HEK293 (cell line): Measurements from ENCODE around the gene GTSF1L.

ENCODE experiments used
- EGR2 ChIP-seq: fragments of 450-650 bp; formaldehyde crosslinking; IDR thresholded peaks from 2 replicates; pipeline ENCODE4 v1.5.1; 2016; ENCODE audit warnings: low read depth, missing biosample characterization, missing genetic modification characterization
- SP3 ChIP-seq: fragments of 450-650 bp; formaldehyde crosslinking; IDR thresholded peaks from 2 replicates; pipeline ENCODE4 v1.5.1; 2016; ENCODE audit warnings: missing biosample characterization, missing genetic modification characterization
- YY1 ChIP-seq: fragments of 450-650 bp; formaldehyde crosslinking; IDR thresholded peaks from 2 replicates; pipeline ENCODE4 v1.5.1; 2018; ENCODE audit warnings: missing biosample characterization, missing genetic modification characterization
- ZNF211 ChIP-seq: fragments of 450-650 bp; formaldehyde crosslinking; IDR thresholded peaks from 2 replicates; pipeline ENCODE4 v1.5.1; 2016; ENCODE audit warnings: low read depth, missing biosample characterization, missing genetic modification characterization
- ZNF221 ChIP-seq: fragments of 450-650 bp; formaldehyde crosslinking; IDR thresholded peaks from 2 replicates; pipeline ENCODE4 v1.5.1; 2017; ENCODE audit warnings: missing biosample characterization, missing genetic modification characterization, borderline replicate concordance
- ZNF274 ChIP-seq, 2 experiments: fragments of 200-500 bp in 1 of 2; fragments of 450-650 bp in 1 of 2; sonication (Bioruptor generic) in 1 of 2; formaldehyde crosslinking in 1 of 2; IDR thresholded peaks; 2 replicates each; pipeline versions ENCODE4 v1.5.1 to v1.6.1; 2014 to 2016; ENCODE audit warnings: borderline replicate concordance in 1 of 2, inconsistent platforms in 1 of 2, low read length in 1 of 2, missing biosample characterization in 1 of 2, missing genetic modification characterization in 1 of 2
- ZNF302 ChIP-seq: fragments of 450-650 bp; formaldehyde crosslinking; IDR thresholded peaks from 2 replicates; pipeline ENCODE4 v1.5.1; 2016; ENCODE audit warnings: missing biosample characterization, missing genetic modification characterization, low read depth
- ZNF510 ChIP-seq: fragments of 450-650 bp; formaldehyde crosslinking; IDR thresholded peaks from 2 replicates; pipeline ENCODE4 v1.5.1; 2018; ENCODE audit warnings: mild to moderate bottlenecking, missing genetic modification characterization, missing biosample characterization; ENCODE audit not compliant: insufficient replicate concordance
- ZNF558 ChIP-seq: fragments of 450-650 bp; formaldehyde crosslinking; IDR thresholded peaks from 2 replicates; pipeline ENCODE4 v1.5.1; 2016; ENCODE audit warnings: missing biosample characterization, missing genetic modification characterization
- ZNF777 ChIP-seq: fragments of 450-650 bp; formaldehyde crosslinking; IDR thresholded peaks from 2 replicates; pipeline ENCODE4 v1.5.1; 2017; ENCODE audit warnings: missing biosample characterization, missing genetic modification characterization, borderline replicate concordance
- TF ChIP-seq, protein P1 (sequence below): fragments of 450-650 bp; formaldehyde crosslinking; IDR thresholded peaks from 2 replicates; pipeline ENCODE4 v1.5.1; 2016; ENCODE audit warnings: missing biosample characterization, missing genetic modification characterization
- TF ChIP-seq, protein P2 (sequence below): fragments of 450-650 bp; formaldehyde crosslinking; IDR thresholded peaks from 2 replicates; pipeline ENCODE4 v1.5.1; 2017; ENCODE audit warnings: missing biosample characterization, missing genetic modification characterization
- TF ChIP-seq, protein P3 (sequence below): fragments of 450-650 bp; formaldehyde crosslinking; conservative IDR thresholded peaks from 2 replicates; pipeline ENCODE4 v1.5.1; 2016; ENCODE audit warnings: low read depth, missing biosample characterization, missing genetic modification characterization

DNA sequence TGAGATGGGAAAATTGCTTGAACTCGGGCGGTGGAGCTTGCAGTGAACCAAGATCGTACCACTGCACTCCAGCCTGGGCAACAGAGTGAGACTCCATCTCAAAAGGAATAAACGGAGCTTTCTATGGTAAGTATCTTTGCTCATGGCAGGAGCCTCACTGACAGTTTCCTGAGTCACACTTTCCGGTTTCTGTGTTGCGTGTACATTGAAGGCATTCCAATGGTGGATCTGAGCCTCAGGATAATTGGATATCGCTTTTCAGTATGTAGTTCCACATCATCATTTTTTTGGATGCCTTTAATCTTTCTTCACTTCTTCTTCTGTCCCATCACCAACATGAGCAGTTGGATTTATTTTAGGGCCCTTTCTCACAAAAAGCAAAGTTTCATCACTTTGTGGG lies 28.6 kb upstream of the GTSF1L start:
- TF ChIP-seq ZNF302 (tag by site-specific recombination) (no peak), ZNF510 (tag by site-specific recombination) (no peak), SP3 (no peak), EGR2 (no peak), ZNF221 (tag by site-specific recombination) (no peak), YY1 (no peak), ZNF777 (tag by site-specific recombination) (no peak), ZNF211 (tag by site-specific recombination) (no peak), ZNF558 (tag by site-specific recombination) (no peak), ZNF274 (IDR thresholded peaks at IDR 0.05; ENCODE audit: low read length) (no peak), ZNF274 (tag by site-specific recombination; IDR thresholded peaks at IDR 0.05; ENCODE audit: borderline replicate concordance) (no peak)
- TF ChIP-seq, protein P1, sequence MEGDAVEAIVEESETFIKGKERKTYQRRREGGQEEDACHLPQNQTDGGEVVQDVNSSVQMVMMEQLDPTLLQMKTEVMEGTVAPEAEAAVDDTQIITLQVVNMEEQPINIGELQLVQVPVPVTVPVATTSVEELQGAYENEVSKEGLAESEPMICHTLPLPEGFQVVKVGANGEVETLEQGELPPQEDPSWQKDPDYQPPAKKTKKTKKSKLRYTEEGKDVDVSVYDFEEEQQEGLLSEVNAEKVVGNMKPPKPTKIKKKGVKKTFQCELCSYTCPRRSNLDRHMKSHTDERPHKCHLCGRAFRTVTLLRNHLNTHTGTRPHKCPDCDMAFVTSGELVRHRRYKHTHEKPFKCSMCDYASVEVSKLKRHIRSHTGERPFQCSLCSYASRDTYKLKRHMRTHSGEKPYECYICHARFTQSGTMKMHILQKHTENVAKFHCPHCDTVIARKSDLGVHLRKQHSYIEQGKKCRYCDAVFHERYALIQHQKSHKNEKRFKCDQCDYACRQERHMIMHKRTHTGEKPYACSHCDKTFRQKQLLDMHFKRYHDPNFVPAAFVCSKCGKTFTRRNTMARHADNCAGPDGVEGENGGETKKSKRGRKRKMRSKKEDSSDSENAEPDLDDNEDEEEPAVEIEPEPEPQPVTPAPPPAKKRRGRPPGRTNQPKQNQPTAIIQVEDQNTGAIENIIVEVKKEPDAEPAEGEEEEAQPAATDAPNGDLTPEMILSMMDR (tag by site-specific recombination) = no peak
- TF ChIP-seq, protein P2, sequence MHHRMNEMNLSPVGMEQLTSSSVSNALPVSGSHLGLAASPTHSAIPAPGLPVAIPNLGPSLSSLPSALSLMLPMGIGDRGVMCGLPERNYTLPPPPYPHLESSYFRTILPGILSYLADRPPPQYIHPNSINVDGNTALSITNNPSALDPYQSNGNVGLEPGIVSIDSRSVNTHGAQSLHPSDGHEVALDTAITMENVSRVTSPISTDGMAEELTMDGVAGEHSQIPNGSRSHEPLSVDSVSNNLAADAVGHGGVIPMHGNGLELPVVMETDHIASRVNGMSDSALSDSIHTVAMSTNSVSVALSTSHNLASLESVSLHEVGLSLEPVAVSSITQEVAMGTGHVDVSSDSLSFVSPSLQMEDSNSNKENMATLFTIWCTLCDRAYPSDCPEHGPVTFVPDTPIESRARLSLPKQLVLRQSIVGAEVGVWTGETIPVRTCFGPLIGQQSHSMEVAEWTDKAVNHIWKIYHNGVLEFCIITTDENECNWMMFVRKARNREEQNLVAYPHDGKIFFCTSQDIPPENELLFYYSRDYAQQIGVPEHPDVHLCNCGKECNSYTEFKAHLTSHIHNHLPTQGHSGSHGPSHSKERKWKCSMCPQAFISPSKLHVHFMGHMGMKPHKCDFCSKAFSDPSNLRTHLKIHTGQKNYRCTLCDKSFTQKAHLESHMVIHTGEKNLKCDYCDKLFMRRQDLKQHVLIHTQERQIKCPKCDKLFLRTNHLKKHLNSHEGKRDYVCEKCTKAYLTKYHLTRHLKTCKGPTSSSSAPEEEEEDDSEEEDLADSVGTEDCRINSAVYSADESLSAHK (tag by site-specific recombination) = no peak
- TF ChIP-seq, protein P3, sequence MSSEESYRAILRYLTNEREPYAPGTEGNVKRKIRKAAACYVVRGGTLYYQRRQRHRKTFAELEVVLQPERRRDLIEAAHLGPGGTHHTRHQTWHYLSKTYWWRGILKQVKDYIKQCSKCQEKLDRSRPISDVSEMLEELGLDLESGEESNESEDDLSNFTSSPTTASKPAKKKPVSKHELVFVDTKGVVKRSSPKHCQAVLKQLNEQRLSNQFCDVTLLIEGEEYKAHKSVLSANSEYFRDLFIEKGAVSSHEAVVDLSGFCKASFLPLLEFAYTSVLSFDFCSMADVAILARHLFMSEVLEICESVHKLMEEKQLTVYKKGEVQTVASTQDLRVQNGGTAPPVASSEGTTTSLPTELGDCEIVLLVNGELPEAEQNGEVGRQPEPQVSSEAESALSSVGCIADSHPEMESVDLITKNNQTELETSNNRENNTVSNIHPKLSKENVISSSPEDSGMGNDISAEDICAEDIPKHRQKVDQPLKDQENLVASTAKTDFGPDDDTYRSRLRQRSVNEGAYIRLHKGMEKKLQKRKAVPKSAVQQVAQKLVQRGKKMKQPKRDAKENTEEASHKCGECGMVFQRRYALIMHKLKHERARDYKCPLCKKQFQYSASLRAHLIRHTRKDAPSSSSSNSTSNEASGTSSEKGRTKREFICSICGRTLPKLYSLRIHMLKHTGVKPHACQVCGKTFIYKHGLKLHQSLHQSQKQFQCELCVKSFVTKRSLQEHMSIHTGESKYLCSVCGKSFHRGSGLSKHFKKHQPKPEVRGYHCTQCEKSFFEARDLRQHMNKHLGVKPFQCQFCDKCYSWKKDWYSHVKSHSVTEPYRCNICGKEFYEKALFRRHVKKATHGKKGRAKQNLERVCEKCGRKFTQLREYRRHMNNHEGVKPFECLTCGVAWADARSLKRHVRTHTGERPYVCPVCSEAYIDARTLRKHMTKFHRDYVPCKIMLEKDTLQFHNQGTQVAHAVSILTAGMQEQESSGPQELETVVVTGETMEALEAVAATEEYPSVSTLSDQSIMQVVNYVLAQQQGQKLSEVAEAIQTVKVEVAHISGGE (tag by site-specific recombination) = no peak
